Measurements from ENCODE around the gene FAM187B. TPM values are rescaled to one million over a fixed set of nuclear protein-coding genes. Genes with fewer than 3 reads are reported as not detected.

Gene FAM187B
- total and polyA plus RNA-seq, 8 donors = 0.20 TPM; not detected in 7

DNA sequence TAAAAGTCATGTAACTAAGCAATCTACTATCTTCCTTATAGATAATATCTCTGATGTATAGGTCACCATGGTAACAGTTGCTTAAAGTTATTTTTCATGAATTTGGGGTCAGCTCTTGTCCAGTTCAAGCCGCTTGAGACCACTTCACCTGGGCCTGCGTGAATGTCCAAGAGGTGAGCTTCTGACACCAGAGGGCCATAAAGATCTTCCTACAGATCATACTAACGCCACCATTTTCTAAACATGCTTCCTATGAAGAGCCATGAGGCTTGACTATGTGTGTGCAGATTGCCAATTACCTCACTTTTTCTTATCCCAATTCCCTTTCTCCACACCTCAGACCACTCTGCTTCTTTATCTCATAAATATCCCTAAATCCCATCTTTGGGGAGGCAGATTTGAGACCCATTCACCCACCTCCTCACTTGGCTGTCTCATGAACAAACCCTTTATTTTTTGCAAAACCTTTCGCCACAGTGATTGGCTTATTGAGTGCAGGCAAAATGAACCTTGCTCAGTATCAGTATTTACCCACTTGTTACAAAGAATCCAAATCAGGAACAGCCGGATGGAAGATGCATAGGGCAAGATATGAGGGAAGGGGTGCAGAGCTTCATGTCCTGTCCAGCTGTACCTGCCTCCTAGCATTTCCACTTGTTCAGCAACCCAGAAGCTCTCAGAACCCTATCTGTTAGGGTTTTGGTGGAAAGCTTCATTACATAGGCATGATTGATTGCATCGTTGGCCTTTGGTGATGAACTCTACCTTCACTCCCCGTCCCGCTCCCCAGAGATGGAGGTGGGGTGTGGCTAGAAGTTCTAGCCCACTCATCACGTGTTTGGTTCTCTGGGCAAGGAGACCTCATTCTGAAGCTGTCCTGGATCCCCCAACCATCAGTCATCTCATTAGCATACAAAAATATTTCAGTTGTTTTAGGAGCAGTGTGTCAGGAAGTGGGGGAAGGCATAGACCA lies 34.2 kb downstream of the FAM187B start:
- H3K36me3 ChIP-seq = no peaks in the 10 kb centered on the region
- TF ChIP-seq, protein P1, sequence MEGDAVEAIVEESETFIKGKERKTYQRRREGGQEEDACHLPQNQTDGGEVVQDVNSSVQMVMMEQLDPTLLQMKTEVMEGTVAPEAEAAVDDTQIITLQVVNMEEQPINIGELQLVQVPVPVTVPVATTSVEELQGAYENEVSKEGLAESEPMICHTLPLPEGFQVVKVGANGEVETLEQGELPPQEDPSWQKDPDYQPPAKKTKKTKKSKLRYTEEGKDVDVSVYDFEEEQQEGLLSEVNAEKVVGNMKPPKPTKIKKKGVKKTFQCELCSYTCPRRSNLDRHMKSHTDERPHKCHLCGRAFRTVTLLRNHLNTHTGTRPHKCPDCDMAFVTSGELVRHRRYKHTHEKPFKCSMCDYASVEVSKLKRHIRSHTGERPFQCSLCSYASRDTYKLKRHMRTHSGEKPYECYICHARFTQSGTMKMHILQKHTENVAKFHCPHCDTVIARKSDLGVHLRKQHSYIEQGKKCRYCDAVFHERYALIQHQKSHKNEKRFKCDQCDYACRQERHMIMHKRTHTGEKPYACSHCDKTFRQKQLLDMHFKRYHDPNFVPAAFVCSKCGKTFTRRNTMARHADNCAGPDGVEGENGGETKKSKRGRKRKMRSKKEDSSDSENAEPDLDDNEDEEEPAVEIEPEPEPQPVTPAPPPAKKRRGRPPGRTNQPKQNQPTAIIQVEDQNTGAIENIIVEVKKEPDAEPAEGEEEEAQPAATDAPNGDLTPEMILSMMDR (IDR thresholded peaks at IDR 0.05) = no peak
- ATAC-seq = no peak

DNA sequence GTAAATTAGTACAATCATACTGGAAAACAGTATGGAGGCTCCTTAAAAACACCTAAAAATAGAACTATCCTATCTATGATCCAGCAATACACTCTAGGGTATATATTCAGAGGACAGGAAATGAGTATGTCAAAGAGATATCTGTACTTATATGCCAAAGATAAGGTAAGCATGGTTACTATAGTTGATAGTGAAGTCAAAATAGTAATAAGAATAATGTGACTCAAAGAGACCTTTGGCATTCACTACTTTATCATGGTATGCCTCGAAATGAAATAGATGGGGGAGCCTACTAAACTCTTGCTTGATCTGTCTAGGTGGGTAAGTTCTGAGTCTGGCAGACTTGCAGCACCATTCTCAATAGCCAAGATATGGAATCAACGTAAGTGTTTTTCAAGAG lies 43.7 kb downstream of the FAM187B start:
- Histone ChIP-seq H3K27me3 (no peaks in the 10 kb centered on the region), H3K4me1 (no peaks in the 10 kb centered on the region), H3K27ac (no peak overlapping the region), H3K4me3 (no peak overlapping the region), H3K9me3 (peaks cover 0 to 4% of the 10 kb centered on the region in 2 donors), H3K36me3 (no peaks in the 10 kb centered on the region)
- intact Hi-C loops (cut with DNase I) = no loop called here
- DNase-seq = no peak
- TF ChIP-seq, protein P1 (IDR thresholded peaks at IDR 0.05) = no peak
- ATAC-seq = no peak

More for the DNA sequence above, 34.2 kb downstream of the FAM187B start:
- intact Hi-C loops (cut with DNase I) = no loop called here
- Histone ChIP-seq H3K27ac (no peak overlapping the region), H3K4me3 (no peak overlapping the region), H3K4me1 (no peaks in the 10 kb centered on the region), H3K27me3 (peaks cover 0 to 4% of the 10 kb centered on the region in 2 donors), H3K9me3 (peaks cover 0 to 5% of the 10 kb centered on the region in 2 donors)
- no peak for DNase-seq

GRCh38 chr19:35184267-35184666 lies 44.3 kb downstream of the FAM187B start:
- no peaks in the 10 kb centered on the region for H3K27me3 ChIP-seq
- no peak for ATAC-seq
- H3K4me3 ChIP-seq = no peak overlapping the region
- H3K27ac ChIP-seq = no peak overlapping the region
- no peaks in the 10 kb centered on the region for H3K4me1 ChIP-seq
- TF ChIP-seq, protein P1 (IDR thresholded peaks at IDR 0.05) = no peak
- peaks cover 0 to 4% of the 10 kb centered on the region in 2 donors for H3K9me3 ChIP-seq
- no peak for DNase-seq
- H3K36me3 ChIP-seq = no peaks in the 10 kb centered on the region
- intact Hi-C loops (cut with DNase I) = no loop called here

GRCh38 chr19:35181387-35181786 lies 47.2 kb downstream of the FAM187B start:
- Histone ChIP-seq H3K36me3 (no peaks in the 10 kb centered on the region), H3K27ac (no peak overlapping the region), H3K9me3 (peaks cover 0 to 4% of the 10 kb centered on the region in 2 donors), H3K4me1 (no peaks in the 10 kb centered on the region), H3K27me3 (no peaks in the 10 kb centered on the region), H3K4me3 (no peak overlapping the region)
- no peak for ATAC-seq
- TF ChIP-seq, protein P1 (IDR thresholded peaks at IDR 0.05) = no peak
- intact Hi-C loops (cut with DNase I) = no loop called here
- no peak for DNase-seq

GRCh38 chr19:35179830-35180229 lies 48.7 kb downstream of the FAM187B start:
- Histone ChIP-seq H3K4me1 (peaks cover 0 to 4% of the 10 kb centered on the region in 2 donors), H3K27ac (no peak overlapping the region), H3K36me3 (no peaks in the 10 kb centered on the region), H3K27me3 (no peaks in the 10 kb centered on the region), H3K4me3 (no peak overlapping the region), H3K9me3 (peaks cover 0 to 4% of the 10 kb centered on the region in 2 donors)
- TF ChIP-seq, protein P1 (IDR thresholded peaks at IDR 0.05) = no peak
- no peak for ATAC-seq
- DNase-seq = no peak
- intact Hi-C loops (cut with DNase I) = no loop called here

All from left lung (tissue), 10 donors.